GM12878 (cell line): ENCODE results near the gene ZFP14. TPM values are rescaled to one million over a fixed set of nuclear protein-coding genes. Genes with fewer than 3 reads are reported as not detected.

Source experiments
- BHLHE40 ChIP-seq, 2 experiments: fragments of 450-650 bp in 1 of 2; IDR thresholded peaks; 2 replicates each; pipeline ENCODE4 v1.6.1; 2011 to 2017; ENCODE audit warnings: low read depth in 2 of 2, borderline replicate concordance in 1 of 2, improper control_type of control experiment in 1 of 2, low read length in 1 of 2, mild to moderate bottlenecking in 1 of 2
- CBX5 ChIP-seq: sonication (generic); IDR thresholded peaks from 2 replicates; pipeline ENCODE4 v1.6.1; 2016; ENCODE audit warnings: low read depth, moderate library complexity, mild to moderate bottlenecking, inconsistent platforms
- CEBPB ChIP-seq, 2 experiments: fragments of 150-350 bp in 1 of 2; IDR thresholded peaks; 2 replicates each; pipeline ENCODE4 v1.6.1; 2012 to 2014; ENCODE audit warnings: low read depth in 2 of 2, low read length in 2 of 2, borderline replicate concordance in 1 of 2, inconsistent platforms in 1 of 2
- CREB1 ChIP-seq: IDR thresholded peaks from 2 replicates; pipeline ENCODE4 v1.6.1; 2012; ENCODE audit warnings: low read depth, mild to moderate bottlenecking, inconsistent platforms
- JUND ChIP-seq: IDR thresholded peaks from 2 replicates; pipeline ENCODE4 v1.6.1; 2012; ENCODE audit warnings: low read depth, mild to moderate bottlenecking, low read length, improper control_type of control experiment, moderate library complexity
- LARP7 ChIP-seq: fragments of 450-650 bp; IDR thresholded peaks from 2 replicates; pipeline ENCODE4 v1.6.1; 2017; ENCODE audit warnings: mild to moderate bottlenecking
- MTA3 ChIP-seq: IDR thresholded peaks from 2 replicates; pipeline ENCODE4 v1.6.1; 2012; ENCODE audit warnings: low read length, inconsistent platforms, borderline replicate concordance
- NR2F1 ChIP-seq: fragments of 450-650 bp; conservative IDR thresholded peaks from 2 replicates; pipeline ENCODE4 v1.6.1; 2017; ENCODE audit warnings: mild to moderate bottlenecking
- NRF1 ChIP-seq: conservative IDR thresholded peaks from 2 replicates; pipeline ENCODE4 v1.6.1; 2011; ENCODE audit warnings: mild to moderate bottlenecking, low read depth, low read length, improper control_type of control experiment
- RCOR1 ChIP-seq: conservative IDR thresholded peaks from 2 replicates; pipeline ENCODE4 v1.6.1; 2012; ENCODE audit warnings: low read depth, low read length, improper control_type of control experiment
- RUNX3 ChIP-seq: IDR thresholded peaks from 2 replicates; pipeline ENCODE4 v1.6.1; 2012; ENCODE audit warnings: low read length, inconsistent platforms
- SIX5 ChIP-seq: IDR thresholded peaks from 2 replicates; pipeline ENCODE4 v1.6.1; 2011; ENCODE audit warnings: mild to moderate bottlenecking, low read depth, low read length, moderate library complexity; ENCODE audit not compliant: severe bottlenecking
- SMC3 ChIP-seq: IDR thresholded peaks from 2 replicates; pipeline ENCODE4 v1.6.1; 2011; ENCODE audit warnings: low read length, improper control_type of control experiment, borderline replicate concordance
- TCF3 ChIP-seq: IDR thresholded peaks from 2 replicates; pipeline ENCODE4 v1.6.1; 2012; ENCODE audit warnings: low read depth, mild to moderate bottlenecking, low read length, borderline replicate concordance; ENCODE audit not compliant: insufficient read depth
- WRNIP1 ChIP-seq: IDR thresholded peaks from 2 replicates; pipeline ENCODE4 v1.6.1; 2011; ENCODE audit warnings: low read depth, low read length, improper control_type of control experiment, borderline replicate concordance
- polyA plus RNA-seq, 11 experiments: library from polyadenylated mRNA; depleted of rRNA in 4 of 11; unstranded in 6 of 11; stranded (reverse) in 5 of 11; fragments of >200 nt; fragmentation: Nextera tagmentation in 4 of 11; fragmentation: Illumina TruSeq in 1 of 11; extraction: Ambion mirVana in 4 of 11; extraction: Trizol in 1 of 11; gene quantifications; 1 replicate in 1 of 11; 2 replicates in 10 of 11; pipeline versions ENCODE4 v1.2.1 to v1.2.3, GENCODE V29; 2011 to 2016; ENCODE audit warnings: inconsistent platforms in 2 of 11, missing spikeins in 2 of 11, low read depth in 1 of 11
- total RNA-seq, 4 experiments: library from RNA; depleted of rRNA in 3 of 4; stranded (reverse); fragments of >200 nt in 3 of 4; fragmentation: Illumina TruSeq in 1 of 4; extraction: Trizol in 1 of 4; gene quantifications; 2 replicates each; pipeline versions ENCODE4 v1.2.1 to v1.2.3, GENCODE V29; 2013 to 2021
- TF ChIP-seq, protein P1 (sequence below): fragments of 450-650 bp; conservative IDR thresholded peaks from 2 replicates; pipeline ENCODE4 v1.6.1; 2017; ENCODE audit warnings: mild to moderate bottlenecking, moderate library complexity
- TF ChIP-seq, protein P2 (sequence below): fragments of 450-650 bp; IDR thresholded peaks from 2 replicates; pipeline ENCODE4 v1.6.1; 2017; ENCODE audit warnings: low read depth, mild to moderate bottlenecking, moderate library complexity
- TF ChIP-seq, protein P3 (sequence below): fragments of 150-350 bp; IDR thresholded peaks from 2 replicates; pipeline ENCODE4 v1.6.1; 2016; ENCODE audit warnings: low read depth, low read length
- TF ChIP-seq, protein P4 (sequence below), 3 experiments: IDR thresholded peaks in 2 of 3; conservative IDR thresholded peaks in 1 of 3; 2 replicates each; pipeline ENCODE4 v1.5.1; 2011; ENCODE audit warnings: low read depth in 3 of 3, low read length in 3 of 3, mild to moderate bottlenecking in 3 of 3, control low read depth in 2 of 3, moderate library complexity in 2 of 3, inconsistent platforms in 1 of 3, mixed read lengths in 1 of 3; ENCODE audit not compliant: control insufficient read depth in 2 of 3, insufficient read depth in 1 of 3; ENCODE audit errors: extremely low read depth in 1 of 3

ZFP14 gene
- total and polyA plus RNA-seq, 10 of the 15 experiments (the other 5 are each of a cell fraction or from before 2014, with no cell fraction given) = 0.61 to 2.6 (median 0.83) TPM

DNA sequence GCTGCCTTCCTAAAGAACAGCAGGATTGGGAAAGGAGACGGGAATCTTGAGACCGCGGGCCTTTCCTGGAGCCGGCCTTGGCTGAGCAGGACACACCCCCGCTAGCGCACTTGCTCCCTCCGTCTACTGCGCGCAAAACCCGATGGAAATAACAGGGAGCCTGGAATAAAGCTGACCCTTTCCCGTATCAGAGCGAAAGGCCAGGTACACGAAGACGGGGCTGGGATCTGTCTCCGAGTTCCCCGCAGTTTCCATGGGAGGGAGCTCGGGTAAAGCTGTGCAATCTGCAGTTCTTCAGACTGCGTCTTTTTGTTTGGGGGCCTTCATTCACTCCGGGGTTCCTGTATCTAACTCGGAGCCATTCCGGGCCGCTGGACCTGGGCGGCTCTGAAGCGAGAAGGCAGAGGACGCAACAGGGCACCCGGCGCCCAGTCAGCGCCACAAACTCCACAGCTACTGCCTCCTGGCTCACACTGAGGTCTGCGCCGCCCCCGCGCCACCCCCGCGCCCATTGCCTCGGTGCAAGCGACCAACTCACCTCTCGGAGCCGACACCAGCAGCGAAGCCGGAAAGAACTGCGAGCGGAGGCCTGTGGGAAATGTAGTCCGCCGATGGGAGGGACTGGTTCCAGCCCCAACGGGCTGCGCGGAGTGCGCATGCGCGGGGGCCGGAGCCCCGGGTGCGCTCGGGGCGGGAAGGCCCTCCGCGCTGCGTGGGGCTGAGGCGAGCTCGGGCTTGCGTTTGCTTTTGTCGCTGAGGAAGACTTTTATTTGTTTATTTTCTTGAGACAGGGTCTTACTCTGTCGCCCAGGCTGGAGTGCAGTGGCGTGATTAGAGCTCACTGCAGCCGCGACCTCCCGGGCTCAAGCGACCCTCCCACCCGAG is at the start of gene ZFP14 (continued):
- TF ChIP-seq BHLHE40 (IDR thresholded peaks at IDR 0.05; ENCODE audit: borderline replicate concordance in 1 of 2, low read depth in 2 of 2, low read length in 1 of 2) (peak; percentile 85 to 94), NR2F1 (peak; percentile 89), SIX5 (peak; percentile 83), JUND (peak; percentile 97; the same call in 1 of the 2 replicates), TCF3 (0 out of 2 replicates have a peak, but pooled peaks have one; percentile 34), RUNX3 (peak; percentile 42; the same call in 1 of the 2 replicates), CBX5 (0 out of 2 replicates have a peak, but pooled peaks have one; percentile 21), CEBPB (IDR thresholded peaks at IDR 0.05; ENCODE audit: borderline replicate concordance in 1 of 2, low read depth in 2 of 2, low read length in 2 of 2) (no peak), NRF1 (peak; percentile 68), LARP7 (peak; percentile 65; the same call in 1 of the 2 replicates), SMC3 (peak; percentile 36; the same call in 1 of the 2 replicates), RCOR1 (no peak), MTA3 (no peak), CREB1 (peak; percentile 63; the same call in 1 of the 2 replicates), WRNIP1 (no peak)
- TF ChIP-seq, protein P1, sequence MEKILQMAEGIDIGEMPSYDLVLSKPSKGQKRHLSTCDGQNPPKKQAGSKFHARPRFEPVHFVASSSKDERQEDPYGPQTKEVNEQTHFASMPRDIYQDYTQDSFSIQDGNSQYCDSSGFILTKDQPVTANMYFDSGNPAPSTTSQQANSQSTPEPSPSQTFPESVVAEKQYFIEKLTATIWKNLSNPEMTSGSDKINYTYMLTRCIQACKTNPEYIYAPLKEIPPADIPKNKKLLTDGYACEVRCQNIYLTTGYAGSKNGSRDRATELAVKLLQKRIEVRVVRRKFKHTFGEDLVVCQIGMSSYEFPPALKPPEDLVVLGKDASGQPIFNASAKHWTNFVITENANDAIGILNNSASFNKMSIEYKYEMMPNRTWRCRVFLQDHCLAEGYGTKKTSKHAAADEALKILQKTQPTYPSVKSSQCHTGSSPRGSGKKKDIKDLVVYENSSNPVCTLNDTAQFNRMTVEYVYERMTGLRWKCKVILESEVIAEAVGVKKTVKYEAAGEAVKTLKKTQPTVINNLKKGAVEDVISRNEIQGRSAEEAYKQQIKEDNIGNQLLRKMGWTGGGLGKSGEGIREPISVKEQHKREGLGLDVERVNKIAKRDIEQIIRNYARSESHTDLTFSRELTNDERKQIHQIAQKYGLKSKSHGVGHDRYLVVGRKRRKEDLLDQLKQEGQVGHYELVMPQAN = 0 out of 2 replicates have a peak, but pooled peaks have one; percentile 23
- TF ChIP-seq, protein P2, sequence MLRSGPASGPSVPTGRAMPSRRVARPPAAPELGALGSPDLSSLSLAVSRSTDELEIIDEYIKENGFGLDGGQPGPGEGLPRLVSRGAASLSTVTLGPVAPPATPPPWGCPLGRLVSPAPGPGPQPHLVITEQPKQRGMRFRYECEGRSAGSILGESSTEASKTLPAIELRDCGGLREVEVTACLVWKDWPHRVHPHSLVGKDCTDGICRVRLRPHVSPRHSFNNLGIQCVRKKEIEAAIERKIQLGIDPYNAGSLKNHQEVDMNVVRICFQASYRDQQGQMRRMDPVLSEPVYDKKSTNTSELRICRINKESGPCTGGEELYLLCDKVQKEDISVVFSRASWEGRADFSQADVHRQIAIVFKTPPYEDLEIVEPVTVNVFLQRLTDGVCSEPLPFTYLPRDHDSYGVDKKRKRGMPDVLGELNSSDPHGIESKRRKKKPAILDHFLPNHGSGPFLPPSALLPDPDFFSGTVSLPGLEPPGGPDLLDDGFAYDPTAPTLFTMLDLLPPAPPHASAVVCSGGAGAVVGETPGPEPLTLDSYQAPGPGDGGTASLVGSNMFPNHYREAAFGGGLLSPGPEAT = peak; percentile 89
- TF ChIP-seq, protein P3, sequence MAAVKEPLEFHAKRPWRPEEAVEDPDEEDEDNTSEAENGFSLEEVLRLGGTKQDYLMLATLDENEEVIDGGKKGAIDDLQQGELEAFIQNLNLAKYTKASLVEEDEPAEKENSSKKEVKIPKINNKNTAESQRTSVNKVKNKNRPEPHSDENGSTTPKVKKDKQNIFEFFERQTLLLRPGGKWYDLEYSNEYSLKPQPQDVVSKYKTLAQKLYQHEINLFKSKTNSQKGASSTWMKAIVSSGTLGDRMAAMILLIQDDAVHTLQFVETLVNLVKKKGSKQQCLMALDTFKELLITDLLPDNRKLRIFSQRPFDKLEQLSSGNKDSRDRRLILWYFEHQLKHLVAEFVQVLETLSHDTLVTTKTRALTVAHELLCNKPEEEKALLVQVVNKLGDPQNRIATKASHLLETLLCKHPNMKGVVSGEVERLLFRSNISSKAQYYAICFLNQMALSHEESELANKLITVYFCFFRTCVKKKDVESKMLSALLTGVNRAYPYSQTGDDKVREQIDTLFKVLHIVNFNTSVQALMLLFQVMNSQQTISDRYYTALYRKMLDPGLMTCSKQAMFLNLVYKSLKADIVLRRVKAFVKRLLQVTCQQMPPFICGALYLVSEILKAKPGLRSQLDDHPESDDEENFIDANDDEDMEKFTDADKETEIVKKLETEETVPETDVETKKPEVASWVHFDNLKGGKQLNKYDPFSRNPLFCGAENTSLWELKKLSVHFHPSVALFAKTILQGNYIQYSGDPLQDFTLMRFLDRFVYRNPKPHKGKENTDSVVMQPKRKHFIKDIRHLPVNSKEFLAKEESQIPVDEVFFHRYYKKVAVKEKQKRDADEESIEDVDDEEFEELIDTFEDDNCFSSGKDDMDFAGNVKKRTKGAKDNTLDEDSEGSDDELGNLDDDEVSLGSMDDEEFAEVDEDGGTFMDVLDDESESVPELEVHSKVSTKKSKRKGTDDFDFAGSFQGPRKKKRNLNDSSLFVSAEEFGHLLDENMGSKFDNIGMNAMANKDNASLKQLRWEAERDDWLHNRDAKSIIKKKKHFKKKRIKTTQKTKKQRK = no peak
- TF ChIP-seq, protein P4, sequence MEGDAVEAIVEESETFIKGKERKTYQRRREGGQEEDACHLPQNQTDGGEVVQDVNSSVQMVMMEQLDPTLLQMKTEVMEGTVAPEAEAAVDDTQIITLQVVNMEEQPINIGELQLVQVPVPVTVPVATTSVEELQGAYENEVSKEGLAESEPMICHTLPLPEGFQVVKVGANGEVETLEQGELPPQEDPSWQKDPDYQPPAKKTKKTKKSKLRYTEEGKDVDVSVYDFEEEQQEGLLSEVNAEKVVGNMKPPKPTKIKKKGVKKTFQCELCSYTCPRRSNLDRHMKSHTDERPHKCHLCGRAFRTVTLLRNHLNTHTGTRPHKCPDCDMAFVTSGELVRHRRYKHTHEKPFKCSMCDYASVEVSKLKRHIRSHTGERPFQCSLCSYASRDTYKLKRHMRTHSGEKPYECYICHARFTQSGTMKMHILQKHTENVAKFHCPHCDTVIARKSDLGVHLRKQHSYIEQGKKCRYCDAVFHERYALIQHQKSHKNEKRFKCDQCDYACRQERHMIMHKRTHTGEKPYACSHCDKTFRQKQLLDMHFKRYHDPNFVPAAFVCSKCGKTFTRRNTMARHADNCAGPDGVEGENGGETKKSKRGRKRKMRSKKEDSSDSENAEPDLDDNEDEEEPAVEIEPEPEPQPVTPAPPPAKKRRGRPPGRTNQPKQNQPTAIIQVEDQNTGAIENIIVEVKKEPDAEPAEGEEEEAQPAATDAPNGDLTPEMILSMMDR (IDR thresholded peaks at IDR 0.05 in 2 of 3, conservative IDR thresholded peaks at IDR 0.05 in 1 of 3; ENCODE audit: control insufficient read depth in 2 of 3, extremely low read depth in 1 of 3, insufficient read depth in 1 of 3, low read depth in 3 of 3, low read length in 3 of 3) = peak; percentile 41 to 56 (median 49); a peak in 5 of 6 replicates
